ENCODE data around the gene NEURL1B.

GRCh38 chr5:172658391-172658790 lies 17.3 kb downstream of the NEURL1B start:
- TF ChIP-seq CTCF (conservative IDR thresholded peaks at IDR 0.05) = no peak
- no peak for TF ChIP-seq ZFX (IDR thresholded peaks at IDR 0.05)
